HEK293T (cell line): ENCODE measurements around the gene ANKRD11.

ENCODE experiments used
- CTCF ChIA-PET: fragments of 350-600 bp; formaldehyde crosslinking; extraction: SDS; loops from one replicate; lab custom pipeline; 2021; ENCODE audit warnings: antibody characterized with exemption, inconsistent platforms; lab: Yijun Ruan, JAX
- POLR2A ChIA-PET: fragments of 350-600 bp; formaldehyde crosslinking; extraction: SDS; loops from one replicate; lab custom pipeline; 2020; ENCODE audit warnings: antibody characterized with exemption, inconsistent platforms; lab: Yijun Ruan, JAX
- DNase-seq: peaks from one replicate; pipeline ENCODE4 v3.0.0; 2012; ENCODE audit warnings: mixed read lengths; ENCODE audit errors: extremely low spot score
- ARNT ChIP-seq: fragments of 450-650 bp; IDR thresholded peaks from 2 replicates; pipeline ENCODE4 v1.6.1; 2017; ENCODE audit warnings: mild to moderate bottlenecking
- BHLHE40 ChIP-seq: fragments of 450-650 bp; IDR thresholded peaks from 2 replicates; pipeline ENCODE4 v1.6.1; 2016; ENCODE audit warnings: mild to moderate bottlenecking, moderate library complexity, borderline replicate concordance
- CTBP1 ChIP-seq: fragments of 450-650 bp; IDR thresholded peaks from 2 replicates; pipeline ENCODE4 v1.6.1; 2016; ENCODE audit warnings: borderline replicate concordance
- ELF4 ChIP-seq: fragments of 450-650 bp; IDR thresholded peaks from 2 replicates; pipeline ENCODE4 v1.6.1; 2017; ENCODE audit warnings: antibody characterized with exemption
- FOXA1 ChIP-seq: fragments of 450-650 bp; IDR thresholded peaks from 2 replicates; pipeline ENCODE4 v1.6.1; 2016; ENCODE audit warnings: mild to moderate bottlenecking
- FOXK2 ChIP-seq: fragments of 450-650 bp; IDR thresholded peaks from 2 replicates; pipeline ENCODE4 v1.6.1; 2016; ENCODE audit warnings: mild to moderate bottlenecking
- FOXM1 ChIP-seq: fragments of 450-650 bp; IDR thresholded peaks from 2 replicates; pipeline ENCODE4 v1.6.1; 2017; ENCODE audit warnings: mild to moderate bottlenecking, borderline replicate concordance
- HDGF ChIP-seq: fragments of 450-650 bp; IDR thresholded peaks from 2 replicates; pipeline ENCODE4 v1.6.1; 2017; ENCODE audit warnings: antibody characterized with exemption, borderline replicate concordance
- L3MBTL2 ChIP-seq: fragments of 450-650 bp; conservative IDR thresholded peaks from 2 replicates; pipeline ENCODE4 v1.6.1; 2016; ENCODE audit warnings: mild to moderate bottlenecking
- LEF1 ChIP-seq: fragments of 450-650 bp; IDR thresholded peaks from 2 replicates; pipeline ENCODE4 v1.6.1; 2017; ENCODE audit warnings: mild to moderate bottlenecking, borderline replicate concordance
- NFRKB ChIP-seq: fragments of 450-650 bp; IDR thresholded peaks from 2 replicates; pipeline ENCODE4 v1.6.1; 2016; ENCODE audit warnings: mild to moderate bottlenecking, moderate library complexity
- PKNOX1 ChIP-seq: fragments of 450-650 bp; IDR thresholded peaks from 2 replicates; pipeline ENCODE4 v1.6.1; 2016
- SP1 ChIP-seq: fragments of 450-650 bp; IDR thresholded peaks from 2 replicates; pipeline ENCODE4 v1.6.1; 2017
- SUZ12 ChIP-seq: fragments of 450-650 bp; IDR thresholded peaks from 2 replicates; pipeline ENCODE4 v1.6.1; 2016; ENCODE audit warnings: mild to moderate bottlenecking
- TARDBP ChIP-seq: fragments of 450-650 bp; IDR thresholded peaks from 2 replicates; pipeline ENCODE4 v1.6.1; 2016
- ZNF384 ChIP-seq: fragments of 450-650 bp; IDR thresholded peaks from 2 replicates; pipeline ENCODE4 v1.6.1; 2016

The ANKRD11 gene

DNA sequence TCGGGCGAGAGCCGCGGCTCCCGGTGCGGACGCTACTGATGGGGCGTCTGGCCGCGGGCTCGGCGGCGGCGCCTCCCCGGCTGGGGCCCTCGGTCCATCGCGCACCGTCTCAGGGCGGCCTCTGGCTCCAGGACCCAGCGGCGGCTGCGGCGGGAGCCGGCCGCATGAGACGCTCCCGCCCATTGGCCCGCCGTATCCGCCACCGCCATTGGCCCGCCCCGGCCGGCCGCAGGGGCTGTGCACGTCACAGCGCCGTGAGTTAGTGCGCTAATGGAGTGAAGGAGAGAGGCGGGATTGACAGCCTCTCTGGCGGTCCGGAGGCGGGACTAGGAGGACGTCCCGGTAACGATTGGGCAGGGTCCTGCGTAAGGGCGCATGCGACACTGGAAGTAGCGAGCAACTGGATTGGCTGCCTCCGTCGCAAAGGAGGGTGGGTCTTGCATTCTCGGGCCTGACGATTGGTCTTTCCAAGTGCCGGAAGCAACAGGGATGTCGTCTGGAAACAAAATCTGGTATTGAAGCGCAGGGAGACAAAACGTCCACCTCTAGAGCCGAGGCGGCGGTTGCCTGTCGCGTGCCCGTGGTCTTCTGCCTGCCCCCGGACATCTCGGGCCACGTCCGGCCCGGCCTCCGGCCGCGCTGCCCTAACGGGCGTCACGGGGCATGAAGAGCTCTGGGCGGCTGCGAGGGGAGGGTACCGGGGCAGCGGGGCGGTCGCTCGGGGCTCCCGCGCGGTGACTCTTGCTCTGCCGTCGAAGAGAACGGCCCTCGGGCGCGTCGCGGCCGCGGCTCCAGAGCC, at the start of gene ANKRD11:
Gene ANKRD11, minus strand, starts transcription at position 123 of the 799 bp plus-strand sequence. CDS start 173,542 bp downstream, outside the sequence.
- TF ChIP-seq LEF1 (no peak; the same call in 1 of the 2 replicates), ELF4 (peak; percentile 99), FOXM1 (no peak; the same call in 1 of the 2 replicates), ARNT (0 out of 2 replicates have a peak, but pooled peaks have one; percentile 46), ZNF384 (no peak), PKNOX1 (peak; percentile 99)
- ChIA-PET CTCF (no interaction called here), POLR2A (interaction anchor here (1.0 kb wide), 1 partner anchor 17 kb away, joined by 3 read pairs; no protein-coding TSS in a partner anchor)
- peak; percentile 99 for DNase-seq

- TF ChIP-seq BHLHE40, result no peak
- TF ChIP-seq ARNT, result no peak
- no peak for TF ChIP-seq SUZ12
- no peak for TF ChIP-seq PKNOX1
- no peak for DNase-seq
- ChIA-PET CTCF (no interaction called here), POLR2A (no interaction called here)
Measured at GRCh38 chr16:89538286-89538685, 47.9 kb upstream of the ANKRD11 start.

GRCh38 chr16:89537549-89537925, 47.2 kb upstream of the ANKRD11 start:
- ChIA-PET POLR2A (no interaction called here), CTCF (no interaction called here)
- TF ChIP-seq CTBP1, result no peak
- TF ChIP-seq TARDBP, result no peak
- no peak for TF ChIP-seq FOXA1
- no peak for TF ChIP-seq BHLHE40
- TF ChIP-seq LEF1, result no peak
- no peak for TF ChIP-seq ELF4
- no peak for TF ChIP-seq HDGF
- no peak for TF ChIP-seq NFRKB
- no peak for TF ChIP-seq SP1
- no peak for TF ChIP-seq ARNT
- TF ChIP-seq PKNOX1, result no peak
- no peak for TF ChIP-seq FOXM1
- no peak for DNase-seq

GRCh38 chr16:89536886-89537548, 46.7 kb upstream of the ANKRD11 start:
- TF ChIP-seq PKNOX1 (no peak), SUZ12 (no peak), FOXA1 (no peak), L3MBTL2 (no peak), FOXM1 (no peak), NFRKB (no peak), CTBP1 (no peak), LEF1 (no peak), FOXK2 (no peak), BHLHE40 (no peak), ZNF384 (no peak), ARNT (no peak), TARDBP (no peak), ELF4 (no peak), SP1 (no peak), HDGF (no peak)
- DNase-seq, result no peak
- ChIA-PET CTCF (no interaction called here), POLR2A (no interaction called here)

GRCh38 chr16:89536371-89536770, 46.0 kb upstream of the ANKRD11 start:
- CTCF ChIA-PET, result no interaction called here
- POLR2A ChIA-PET, result no interaction called here
- DNase-seq, result no peak
- TF ChIP-seq BHLHE40, result no peak
- no peak for TF ChIP-seq LEF1
- TF ChIP-seq SUZ12, result no peak
- TF ChIP-seq FOXM1, result no peak
- no peak for TF ChIP-seq CTBP1
- no peak for TF ChIP-seq FOXK2
- no peak for TF ChIP-seq NFRKB
- TF ChIP-seq PKNOX1, result no peak
- no peak for TF ChIP-seq ZNF384
- TF ChIP-seq SP1, result no peak
- TF ChIP-seq ARNT, result no peak
- no peak for TF ChIP-seq L3MBTL2
- no peak for TF ChIP-seq ELF4
- no peak for TF ChIP-seq TARDBP
- no peak for TF ChIP-seq FOXA1
- TF ChIP-seq HDGF, result no peak
